Hematopoietic multipotent progenitor cell treated with erythropoietin and hydrocortisone succinate and interleukin-3 and kit ligand, for 6 days (in vitro differentiated cells): ENCODE data around the gene RNF114.
A peak's percentile ranks its signal among the peaks of the same experiment; 100 is the strongest.
"Not testable (repeated sequence)": the region's sequence is repeated elsewhere in the genome, so short reads cannot be mapped to it uniquely, and the experiment has no call there.

Experiments
- DNase-seq: peaks from one replicate; pipeline ENCODE4 v3.0.0-alpha.2; 2015

The RNF114 gene

DNA sequence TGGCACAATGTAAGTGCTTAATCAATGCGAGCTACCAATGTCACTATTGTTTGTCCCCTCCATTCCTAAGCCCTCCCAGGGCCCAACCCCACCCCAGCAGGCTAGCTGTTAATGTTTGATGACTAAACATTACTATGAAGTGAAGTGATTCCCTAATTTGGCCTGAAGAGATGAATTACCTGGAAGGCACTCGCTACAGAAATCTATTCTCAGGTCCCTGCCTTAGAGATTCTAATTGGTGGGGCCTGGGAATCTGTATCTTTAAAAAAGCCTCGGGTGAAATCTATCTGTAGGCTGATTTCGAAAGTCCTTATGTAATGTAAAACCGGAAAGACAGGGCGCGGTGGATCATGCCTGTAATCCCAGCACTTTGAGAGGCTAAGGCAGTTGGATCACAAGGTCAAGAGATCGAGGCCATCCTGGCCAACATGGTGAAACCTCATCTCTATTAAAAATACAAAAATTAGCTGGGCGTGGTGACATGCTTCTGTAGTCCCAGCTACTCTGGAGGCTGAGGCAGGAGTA, 29.6 kb downstream of the RNF114 start:
- no peak for DNase-seq

DNA sequence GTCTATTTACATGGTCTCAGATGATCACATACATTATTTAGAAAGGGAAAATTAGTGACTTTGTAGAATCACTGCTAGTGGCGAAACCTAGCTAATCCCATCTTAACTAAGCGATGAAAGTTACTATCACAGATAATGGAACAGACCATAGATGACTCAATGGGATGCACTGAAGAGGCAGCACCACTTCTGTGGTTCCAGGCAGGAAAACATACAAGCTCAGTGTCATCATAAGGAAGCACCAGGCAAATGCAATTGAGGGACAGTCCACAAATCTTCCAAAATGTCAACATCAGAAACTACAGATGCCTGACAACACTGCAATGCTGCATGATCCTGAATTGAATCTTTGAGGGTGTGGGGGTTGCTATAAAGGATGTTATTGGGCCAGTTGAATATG, 30.7 kb downstream of the RNF114 start:
- no peak for DNase-seq

DNA sequence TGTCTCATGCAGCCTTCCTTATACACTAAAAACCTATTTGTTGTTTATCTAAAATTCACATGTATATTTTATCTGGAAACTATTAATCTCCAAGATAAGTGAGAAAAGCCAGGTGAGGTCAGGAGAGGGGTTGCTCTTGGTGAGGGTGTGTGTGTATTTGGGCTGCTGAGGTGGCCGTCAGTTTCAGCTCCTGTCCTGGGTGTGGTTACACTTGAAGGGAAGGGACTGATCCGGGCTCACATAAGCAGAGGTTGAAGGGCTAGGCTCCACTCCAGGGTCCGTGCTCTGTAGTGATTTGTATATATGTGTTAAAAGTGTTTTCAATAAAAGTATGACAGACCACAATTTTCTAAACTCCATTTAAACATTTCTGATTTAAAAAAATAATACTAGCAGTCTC, 33.0 kb downstream of the RNF114 start:
- DNase-seq = no peak

DNA sequence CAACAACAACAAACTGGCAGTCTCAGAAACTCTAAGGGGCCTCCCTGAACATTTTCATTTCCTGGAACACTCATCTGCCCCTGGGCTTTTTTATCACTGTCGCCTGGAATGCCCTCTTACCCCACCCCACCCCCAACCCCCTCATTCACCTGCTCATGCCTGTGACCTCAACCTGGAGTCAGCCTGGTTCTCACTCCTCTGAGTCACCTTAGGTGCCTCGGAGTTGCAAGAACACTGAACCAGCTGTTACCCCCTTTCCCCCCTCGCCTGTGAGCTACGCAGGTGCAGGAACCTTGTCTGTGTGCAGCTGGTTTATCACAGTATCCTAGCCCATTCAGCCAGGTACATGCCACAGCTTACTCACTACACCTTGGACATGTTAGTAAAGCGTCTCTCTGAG, 33.7 kb downstream of the RNF114 start:
- no peak for DNase-seq

DNA sequence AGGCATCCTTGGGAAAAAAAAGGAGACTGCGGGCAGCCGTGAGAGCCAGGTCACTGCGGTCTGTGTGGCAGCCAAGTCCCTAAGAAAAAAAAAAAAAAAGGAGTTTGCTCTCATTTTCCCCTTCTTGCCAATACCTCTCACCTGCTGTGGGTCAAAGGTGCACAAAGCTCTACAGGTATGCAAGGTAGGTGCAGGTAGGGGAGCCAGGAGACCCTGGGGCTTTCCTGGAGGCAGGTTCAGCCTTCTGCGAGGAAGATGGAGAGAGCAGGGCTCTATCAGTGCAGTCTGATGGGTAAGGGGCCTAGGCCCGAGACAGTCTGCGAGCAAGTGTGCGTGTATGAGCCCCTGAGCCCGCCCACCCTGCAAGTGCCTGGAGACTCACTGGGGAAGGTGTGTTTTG, 34.3 kb downstream of the RNF114 start:
- no peak for DNase-seq

DNA sequence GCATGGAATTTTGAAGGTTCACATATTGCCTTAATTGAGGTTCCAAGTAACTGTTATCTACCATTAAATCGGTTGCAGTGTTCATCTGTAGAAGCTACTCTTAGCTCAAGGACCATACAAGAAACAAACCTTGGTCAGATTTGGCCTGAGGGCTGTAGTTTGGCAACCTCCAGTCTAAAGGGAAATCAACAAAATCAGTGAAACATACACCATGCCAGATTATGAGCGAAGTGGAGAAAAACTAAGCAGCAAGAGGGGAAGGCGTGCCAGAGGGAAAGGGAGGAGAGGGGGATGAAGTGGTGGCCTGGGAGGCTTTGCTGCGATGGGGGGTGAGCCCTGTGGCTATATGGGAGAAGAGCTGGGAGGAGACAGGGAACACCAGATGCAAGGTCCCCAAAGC, 37.8 kb downstream of the RNF114 start:
- DNase-seq = no peak

DNA sequence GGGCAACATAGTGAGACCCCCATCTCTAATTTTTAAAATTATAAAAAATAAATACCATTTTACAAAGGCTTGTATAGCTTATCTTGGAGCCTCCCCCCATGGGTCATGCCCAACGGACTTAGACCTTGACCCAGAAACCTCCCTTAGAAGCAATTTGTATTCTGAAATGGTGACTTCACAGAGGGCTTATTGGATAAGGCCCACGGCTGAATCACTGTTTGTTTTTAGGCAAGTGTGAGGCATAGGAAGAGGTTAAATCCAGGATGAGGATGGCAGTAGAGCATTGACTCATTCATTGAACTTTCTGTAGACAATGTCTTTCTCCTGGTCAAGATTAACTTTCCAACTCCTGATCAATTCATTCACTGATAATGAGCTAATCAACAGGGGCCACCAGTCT, 40.3 kb downstream of the RNF114 start:
- DNase-seq = no peak

DNA sequence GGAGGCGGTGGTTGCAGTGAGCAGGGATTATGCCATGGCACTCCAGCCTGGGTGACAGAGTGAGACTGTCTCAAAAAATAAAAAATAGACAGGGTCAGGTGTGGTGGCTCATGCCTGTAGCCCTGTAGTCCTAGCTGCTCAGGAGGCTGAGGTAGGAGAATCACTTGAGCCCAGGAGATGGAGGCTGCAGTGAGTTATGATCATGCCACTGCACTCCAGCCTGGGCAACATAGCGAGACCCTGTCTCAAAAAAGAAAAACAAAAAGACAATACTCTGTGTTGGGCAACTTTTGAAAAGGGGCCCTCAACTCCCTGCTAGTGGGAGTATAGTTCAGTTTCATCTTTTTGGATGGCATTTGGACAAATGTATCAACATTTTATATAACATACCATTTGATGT, 41.5 kb downstream of the RNF114 start:
- not testable (repeated sequence) for DNase-seq

DNA sequence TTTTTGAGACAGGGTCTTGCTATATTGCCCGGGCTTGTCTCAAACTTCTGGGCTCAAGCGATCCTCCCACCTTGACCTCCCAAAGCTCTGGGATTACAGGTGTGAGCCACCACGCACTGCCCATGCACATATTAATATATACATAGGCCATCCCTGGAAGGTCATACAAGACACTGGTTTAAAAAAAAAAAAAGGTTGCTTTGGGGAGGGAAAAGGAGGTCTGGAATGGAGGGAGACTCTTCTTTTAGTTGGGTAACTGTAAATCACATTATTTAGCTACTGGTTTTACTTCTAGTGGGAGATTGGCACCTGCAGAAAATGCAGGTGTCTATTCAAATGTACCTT, 42.5 kb downstream of the RNF114 start:
- no peak for DNase-seq

DNA sequence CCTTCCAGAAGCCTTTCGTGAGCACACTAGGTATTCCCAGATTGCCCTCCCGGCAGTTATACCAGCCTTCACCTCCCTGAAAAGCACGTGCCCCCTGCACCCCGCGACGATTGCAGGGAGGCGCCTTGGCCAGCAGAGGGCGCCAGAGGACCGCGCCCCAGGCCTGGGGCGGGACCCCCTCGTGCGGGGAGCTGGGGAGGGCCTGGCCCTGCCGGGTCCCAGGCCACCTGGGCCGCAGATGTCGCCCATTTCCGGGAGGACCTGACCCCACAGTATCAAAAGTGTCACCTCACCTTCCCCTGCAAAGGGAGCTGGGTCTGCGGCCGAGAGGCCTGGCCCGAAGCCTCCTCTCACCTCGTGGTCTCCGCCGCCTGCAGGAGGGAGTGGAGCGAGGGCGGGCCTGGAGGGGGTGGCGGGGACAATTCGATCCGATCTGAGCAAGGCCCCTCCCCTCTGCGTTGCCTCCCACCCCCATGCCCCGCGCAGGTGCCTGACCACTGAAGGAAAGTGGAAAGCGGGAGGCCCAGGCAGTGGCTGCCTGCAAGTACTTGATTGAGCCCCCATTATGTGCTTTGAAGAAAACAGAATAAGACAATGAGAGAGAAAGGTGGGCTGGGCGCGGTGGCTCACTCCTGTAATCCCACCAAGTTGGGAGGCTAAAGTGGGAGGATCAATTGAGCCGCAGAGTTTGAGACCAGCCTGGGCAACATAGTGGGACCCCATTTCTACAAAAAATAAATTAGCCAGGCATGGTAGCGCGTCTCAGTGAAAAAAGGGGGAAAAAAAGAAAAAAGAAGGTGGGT, 43.0 kb downstream of the RNF114 start:
- DNase-seq = peak; percentile 63

DNA sequence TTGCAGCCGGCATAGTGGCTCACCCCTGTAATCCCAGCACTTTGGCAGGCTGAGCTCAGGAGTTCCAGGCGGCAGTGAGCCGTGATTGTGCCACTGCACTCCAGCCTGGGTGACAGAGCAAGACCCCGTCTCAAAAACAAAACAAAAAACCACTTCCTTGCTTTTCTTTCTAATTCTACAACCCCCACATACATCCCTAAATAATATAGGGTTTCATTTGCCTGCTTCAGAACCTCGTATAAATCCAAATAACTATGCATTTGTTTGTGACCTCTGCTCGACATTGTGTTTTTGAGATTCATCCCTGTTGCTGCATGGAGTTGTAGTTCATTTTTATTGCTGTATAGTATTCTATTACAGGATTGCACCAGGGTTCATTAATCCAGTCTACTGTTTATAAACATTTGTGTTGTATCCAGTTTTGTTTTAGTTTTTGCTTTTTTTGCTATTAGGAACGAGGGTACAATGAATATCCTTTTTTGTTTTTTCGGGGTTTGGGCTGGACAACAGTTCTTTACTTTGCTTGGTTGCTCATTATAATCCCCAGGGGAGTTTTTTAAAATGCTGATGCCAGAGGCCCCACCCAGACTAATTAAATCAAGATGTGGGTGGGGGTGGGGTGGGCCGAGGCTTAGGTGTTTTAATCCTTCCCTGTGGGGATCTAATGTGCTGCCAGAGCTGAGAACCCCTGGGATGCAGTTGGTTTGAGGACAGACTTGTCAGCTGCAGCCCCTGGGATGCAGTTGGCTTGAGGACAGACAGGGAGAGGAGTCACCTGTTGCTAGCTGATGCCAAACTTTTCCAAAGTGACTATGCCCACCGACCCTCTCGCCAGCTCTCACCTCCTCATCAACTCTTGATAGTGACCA, 44.2 kb downstream of the RNF114 start:
- no peak for DNase-seq

DNA sequence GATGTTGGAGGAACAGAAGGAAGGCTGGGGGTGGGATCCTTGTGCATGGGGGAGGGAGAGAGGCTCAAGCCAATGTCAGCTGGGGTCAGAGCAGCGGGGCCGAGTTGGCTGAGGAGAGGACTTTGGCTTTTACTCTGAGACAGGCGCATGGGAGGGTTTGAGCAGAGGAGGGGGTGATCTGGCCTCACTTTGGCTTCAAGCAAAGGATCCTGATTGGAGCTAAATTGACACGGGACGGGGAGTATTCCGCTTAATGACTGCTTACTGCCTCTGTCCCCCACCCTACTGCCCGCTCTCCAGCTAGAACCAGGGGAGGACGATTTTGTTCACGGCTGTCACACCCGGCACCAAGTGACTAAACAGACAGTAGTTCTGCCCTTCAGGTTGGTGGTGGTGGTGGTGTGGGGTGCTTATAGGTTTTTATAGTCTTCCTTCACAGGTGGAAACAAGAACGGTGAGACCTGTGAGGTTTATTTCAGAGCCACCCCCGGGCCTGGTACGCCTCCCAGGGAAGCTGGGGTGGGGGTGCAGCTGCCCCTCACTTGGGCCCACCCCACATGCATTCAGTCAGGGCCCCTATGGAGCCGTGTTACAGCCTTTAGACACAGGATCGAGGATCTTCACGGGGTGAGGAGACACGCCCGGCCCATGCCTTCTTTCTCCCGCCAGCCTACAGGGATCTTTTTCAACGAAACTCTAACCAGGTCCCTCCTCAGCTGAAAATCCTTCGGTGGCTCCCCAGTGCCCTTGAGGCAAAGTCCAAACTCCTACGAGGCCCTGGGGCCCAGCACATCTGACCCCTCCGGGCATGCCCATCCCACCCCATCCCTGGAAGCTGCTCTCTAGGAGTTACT, 45.2 kb downstream of the RNF114 start:
- no peak for DNase-seq

DNA sequence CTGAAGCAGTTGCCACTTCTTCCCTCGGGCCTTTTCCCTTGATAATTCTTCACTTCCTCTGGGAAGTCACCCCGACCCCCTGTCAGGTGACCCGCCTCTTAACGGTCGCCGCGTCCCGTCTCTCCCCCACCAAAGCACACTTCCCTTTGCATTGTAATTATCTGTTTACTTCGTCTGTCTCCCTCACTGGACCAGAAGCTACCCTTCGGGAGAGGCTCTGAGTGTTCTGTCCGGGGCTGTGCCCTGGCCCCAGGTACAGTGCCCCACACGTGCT, 45.8 kb downstream of the RNF114 start:
- DNase-seq = no peak

DNA sequence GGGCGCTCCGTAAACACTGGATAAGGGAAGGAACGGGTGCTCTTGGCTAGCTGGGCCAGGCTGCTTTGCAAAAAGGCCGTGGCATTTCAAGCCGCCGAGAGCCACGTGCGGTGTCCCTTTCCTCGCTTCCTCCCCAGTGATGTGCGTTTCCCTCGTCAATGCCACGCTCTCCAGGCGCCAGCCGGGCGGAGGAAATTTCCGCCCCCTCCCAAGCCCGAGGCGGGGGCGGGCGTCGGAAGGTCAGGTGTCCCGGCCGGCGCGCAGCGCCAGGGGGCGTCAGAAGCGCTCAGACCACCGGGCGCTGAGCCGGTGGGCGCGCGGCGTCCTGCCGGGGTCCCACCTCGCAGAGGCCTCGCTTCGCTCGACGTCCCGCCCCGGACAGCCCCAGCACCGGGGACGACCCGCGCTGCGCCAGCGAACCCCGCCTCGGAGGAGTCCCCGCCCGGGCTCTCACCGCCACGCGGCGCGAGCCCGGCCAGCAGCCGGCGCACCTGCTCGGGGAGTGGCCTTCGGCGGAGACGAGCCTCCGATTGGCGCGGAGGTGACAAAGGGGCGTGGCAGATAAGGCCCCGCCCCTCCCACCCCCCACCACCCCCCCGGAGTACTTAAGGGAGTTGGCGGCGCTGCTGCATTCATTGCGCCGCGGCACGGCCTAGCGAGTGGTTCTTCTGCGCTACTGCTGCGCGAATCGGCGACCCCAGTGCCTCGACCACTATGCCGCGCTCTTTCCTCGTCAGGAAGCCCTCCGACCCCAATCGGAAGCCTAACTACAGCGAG, 46.3 kb downstream of the RNF114 start, which contains the start of gene SNAI1:
Gene SNAI1, plus strand, starts transcription at position 635 of the 777 bp plus-strand sequence. Its CDS starts 80 bp downstream, at position 715.
- peak; percentile 91 for DNase-seq

DNA sequence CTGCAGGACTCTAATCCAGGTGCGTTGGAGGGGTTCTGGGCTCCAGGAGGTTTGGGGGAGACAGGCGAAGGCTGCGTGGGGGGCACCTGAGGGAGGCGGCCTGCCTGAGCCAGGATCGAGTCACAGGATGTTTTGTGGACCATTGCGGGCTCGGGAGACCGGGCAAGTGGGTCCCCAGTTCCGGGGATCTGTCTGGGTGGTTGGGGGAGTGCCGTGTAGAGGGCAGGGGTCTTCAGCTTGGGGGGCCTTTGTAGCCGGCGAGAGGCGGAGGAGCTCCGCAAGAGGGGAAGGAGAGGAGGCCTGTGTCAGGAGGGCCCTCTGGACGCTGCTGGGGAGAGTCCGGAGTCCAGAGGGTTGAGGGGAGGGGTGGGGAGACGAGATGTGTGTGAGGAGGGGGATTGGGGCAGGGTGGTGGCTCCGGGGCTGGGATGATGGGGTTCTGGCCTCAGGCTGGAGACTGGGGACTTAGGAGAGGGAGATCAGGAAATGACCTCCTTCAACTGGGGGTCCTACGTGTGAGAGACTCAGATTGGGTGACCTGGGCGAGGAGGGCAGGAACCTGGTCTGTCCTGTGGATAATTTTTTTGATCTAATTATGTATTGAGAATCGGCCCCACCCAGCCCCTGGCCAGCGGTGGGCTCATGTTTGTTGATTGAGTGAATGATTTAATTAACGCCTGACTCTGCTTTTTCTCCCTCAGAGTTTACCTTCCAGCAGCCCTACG, 47.1 kb downstream of the RNF114 start:
- DNase-seq = no peak

DNA sequence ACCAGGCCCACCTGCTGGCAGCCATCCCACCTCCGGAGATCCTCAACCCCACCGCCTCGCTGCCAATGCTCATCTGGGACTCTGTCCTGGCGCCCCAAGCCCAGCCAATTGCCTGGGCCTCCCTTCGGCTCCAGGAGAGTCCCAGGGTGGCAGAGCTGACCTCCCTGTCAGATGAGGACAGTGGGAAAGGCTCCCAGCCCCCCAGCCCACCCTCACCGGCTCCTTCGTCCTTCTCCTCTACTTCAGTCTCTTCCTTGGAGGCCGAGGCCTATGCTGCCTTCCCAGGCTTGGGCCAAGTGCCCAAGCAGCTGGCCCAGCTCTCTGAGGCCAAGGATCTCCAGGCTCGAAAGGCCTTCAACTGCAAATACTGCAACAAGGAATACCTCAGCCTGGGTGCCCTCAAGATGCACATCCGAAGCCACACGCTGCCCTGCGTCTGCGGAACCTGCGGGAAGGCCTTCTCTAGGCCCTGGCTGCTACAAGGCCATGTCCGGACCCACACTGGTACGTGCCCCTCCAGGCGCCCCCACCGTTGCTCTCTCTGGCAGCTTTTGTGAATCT, 47.7 kb downstream of the RNF114 start:
- DNase-seq = no peak

DNA sequence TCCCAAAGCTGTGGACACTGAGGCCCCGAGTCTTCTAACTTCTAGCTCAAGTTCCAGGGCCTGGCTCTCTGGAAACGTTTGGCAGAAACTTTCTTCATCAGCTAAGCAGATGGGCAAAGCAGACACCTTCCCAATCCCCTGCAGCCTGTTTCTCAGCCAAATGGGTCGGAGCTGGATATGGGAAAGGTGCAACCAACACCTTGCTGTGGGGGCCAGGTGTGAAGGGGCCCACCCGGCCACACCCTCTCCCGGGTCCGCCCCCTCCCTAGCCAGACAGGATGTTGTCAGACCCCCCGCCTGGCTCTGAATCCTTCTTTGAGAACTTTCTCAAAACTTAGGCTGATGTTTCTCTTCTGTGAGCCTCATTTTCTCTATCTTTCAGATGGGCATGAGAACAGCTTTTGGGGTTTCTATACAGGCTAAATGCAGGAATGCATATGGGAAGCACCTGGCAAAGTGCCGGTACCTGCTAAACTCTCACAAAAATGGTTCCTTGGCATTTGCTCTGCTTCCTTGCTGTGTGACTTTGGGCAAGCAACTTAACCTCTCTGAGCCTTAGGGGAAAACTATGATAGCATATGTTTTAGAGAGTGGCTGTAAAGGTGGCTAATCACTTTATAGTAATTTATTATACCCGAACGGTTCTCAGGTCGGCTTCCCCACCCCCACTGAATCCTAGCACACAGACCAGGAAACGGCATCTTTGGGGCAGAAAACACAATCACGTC, 48.4 kb downstream of the RNF114 start:
- DNase-seq = no peak

DNA sequence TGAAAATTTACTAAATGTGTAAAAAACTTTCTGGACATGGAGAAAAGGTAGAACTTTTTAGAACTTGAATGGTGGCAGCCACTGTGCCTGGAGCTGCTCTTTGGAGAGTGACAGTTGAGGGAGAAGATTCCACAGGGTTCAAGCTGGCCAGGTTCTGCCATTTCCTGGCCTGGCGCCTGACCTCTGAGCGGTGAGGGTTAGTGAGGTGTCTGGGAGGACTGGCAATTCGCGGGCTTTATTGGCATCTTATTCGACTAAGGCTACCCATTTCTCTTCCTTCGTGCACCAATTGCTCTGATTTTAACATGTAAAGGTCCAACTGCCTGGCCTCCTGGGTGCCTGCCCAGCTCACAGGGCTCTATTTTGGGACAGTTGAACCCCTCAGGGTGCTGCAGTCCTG, 49.0 kb downstream of the RNF114 start:
- no peak for DNase-seq

DNA sequence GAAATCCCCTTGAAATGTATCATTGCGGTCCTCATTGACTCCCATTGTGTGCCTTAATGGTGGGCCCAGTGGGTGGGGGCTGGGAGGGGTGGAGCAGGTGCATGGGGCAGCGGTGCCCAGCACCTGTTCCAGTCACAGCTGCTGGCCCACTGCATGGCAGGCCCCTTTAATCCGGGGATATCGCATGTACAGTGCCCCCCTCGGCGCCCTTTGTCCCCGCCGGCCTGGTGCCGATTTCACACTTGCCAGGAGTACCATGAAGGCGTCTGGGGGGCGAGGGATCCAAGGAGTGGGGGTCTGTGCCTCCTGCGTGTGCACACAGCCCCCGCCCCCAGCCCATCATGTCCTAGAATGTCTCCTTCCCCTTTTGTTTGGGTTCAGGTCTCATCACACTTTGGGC, 49.4 kb downstream of the RNF114 start:
- DNase-seq = no peak

DNA sequence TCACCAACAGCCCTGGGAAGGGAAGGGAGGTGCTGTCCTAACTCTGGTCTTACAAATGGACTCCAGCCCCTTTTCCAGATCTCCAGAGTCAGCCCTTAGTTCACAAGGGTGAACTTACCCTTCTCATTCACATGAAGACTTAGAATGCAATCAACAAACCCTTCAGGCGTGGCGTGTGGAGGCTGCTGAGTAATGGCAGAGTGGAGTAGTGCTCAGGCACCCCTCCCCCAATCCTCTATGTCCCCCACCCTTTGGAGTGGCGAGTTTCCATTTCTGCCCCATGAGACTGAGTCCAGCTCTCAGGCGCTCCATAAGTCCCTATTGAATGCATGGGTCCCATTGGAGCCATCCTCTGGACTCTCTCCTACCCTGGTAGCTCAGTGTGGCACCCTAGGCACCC, 49.9 kb downstream of the RNF114 start:
- DNase-seq = no peak
